Ishikawa (cell line): ENCODE results near the gene ZSCAN5B.

Source experiments
- EGR1 ChIP-seq: IDR thresholded peaks from 2 replicates; pipeline ENCODE4 v1.6.1; 2012
- EP300 ChIP-seq: IDR thresholded peaks from 2 replicates; pipeline ENCODE4 v1.6.1; 2012; ENCODE audit warnings: borderline replicate concordance
- MAX ChIP-seq: IDR thresholded peaks from 2 replicates; pipeline ENCODE4 v1.6.1; 2012
- RAD21 ChIP-seq: IDR thresholded peaks from 2 replicates; pipeline ENCODE4 v1.6.1; 2012; ENCODE audit warnings: low read depth
- REST ChIP-seq: IDR thresholded peaks from 2 replicates; pipeline ENCODE4 v1.6.1; 2012; ENCODE audit warnings: low read depth, mild to moderate bottlenecking
- TAF1 ChIP-seq: IDR thresholded peaks from 2 replicates; pipeline ENCODE4 v1.6.1; 2012; ENCODE audit warnings: low read depth, mild to moderate bottlenecking
- TEAD4 ChIP-seq: IDR thresholded peaks from 2 replicates; pipeline ENCODE4 v1.6.1; 2012
- ZBTB7A ChIP-seq: IDR thresholded peaks from 2 replicates; pipeline ENCODE4 v1.6.1; 2012; ENCODE audit warnings: low read depth

- TF ChIP-seq EP300: no peak
- TF ChIP-seq ZBTB7A: no peak
- TF ChIP-seq RAD21: no peak
- TF ChIP-seq REST: no peak
- TF ChIP-seq EGR1: no peak
- TF ChIP-seq TAF1: no peak
- TF ChIP-seq TEAD4: no peak
- no peak for TF ChIP-seq MAX
Observed at GRCh38 chr19:56209091-56209490, 11.5 kb upstream of the ZSCAN5B start.
